NT2/D1 (cell line): ENCODE results near the gene PKN3.

ENCODE experiments used
- SUZ12 ChIP-seq: IDR thresholded peaks from 2 replicates; pipeline ENCODE4 v1.6.1; 2011; ENCODE audit not compliant: insufficient read length, insufficient read depth; ENCODE audit errors: extremely low read depth
- ZNF274 ChIP-seq: IDR thresholded peaks from 2 replicates; pipeline ENCODE4 v1.6.1; 2011; ENCODE audit warnings: mild to moderate bottlenecking, low read depth, low read length

DNA sequence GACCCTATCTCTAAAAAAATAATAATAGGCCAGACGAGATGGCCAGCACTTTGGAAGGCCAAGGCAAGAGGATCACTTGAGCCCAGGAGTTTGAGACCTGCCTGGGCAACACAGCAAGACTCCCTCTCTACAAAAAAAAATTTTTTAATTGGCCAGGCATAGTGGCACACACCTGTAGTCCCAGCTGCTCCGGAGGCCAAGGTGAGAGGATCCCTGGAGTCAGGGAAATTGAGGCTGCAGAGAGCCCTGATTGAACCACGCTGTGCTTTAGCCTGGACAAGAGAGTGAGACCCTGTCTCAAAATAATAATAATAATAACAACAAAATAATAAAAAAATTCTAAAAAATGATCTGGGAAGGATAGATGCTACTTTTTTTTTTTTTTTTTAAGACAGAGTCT is 44.5 kb upstream of the PKN3 start:
- TF ChIP-seq ZNF274 (no peak), SUZ12 (no peak)
